H1 (cell line): ENCODE data around the gene DNAJC7. TPM values are rescaled to one million over a fixed set of nuclear protein-coding genes. Genes with fewer than 3 reads are reported as not detected.
A peak's percentile ranks its signal among the peaks of the same experiment; 100 is the strongest.

Experiments
- TAF1 ChIP-seq: IDR thresholded peaks from 2 replicates; pipeline ENCODE4 v1.6.1; 2011; ENCODE audit warnings: mild to moderate bottlenecking, low read depth, low read length
- polyA plus RNA-seq, 7 experiments: library from polyadenylated mRNA; depleted of rRNA in 3 of 7; stranded (reverse) in 5 of 7; unstranded in 2 of 7; fragments of >200 nt in 5 of 7; fragments of 200-250 nt in 2 of 7; gene quantifications; 1 replicate in 5 of 7; 2 replicates in 1 of 7; 4 replicates in 1 of 7; pipeline versions ENCODE4 v1.2.1 to v1.2.3, GENCODE V29; 2011 to 2013; ENCODE audit warnings: missing spikeins in 2 of 7, mixed read lengths in 2 of 7
- total RNA-seq: library from RNA; stranded (reverse); fragmentation: NEBNext Ultra II Directional; extraction: Animal tissue kit (Norgen Biotek cat#: 25700); gene quantifications from 2 replicates; pipeline ENCODE4 v1.2.1, GENCODE V29; 2021
- TF ChIP-seq, protein P1 (sequence below): IDR thresholded peaks from 2 replicates; pipeline ENCODE4 v1.6.1; 2012; ENCODE audit warnings: inconsistent platforms

Gene DNAJC7
- total and polyA plus RNA-seq, 2 of the 8 experiments (the other 6 are each of a cell fraction or from before 2014, with no cell fraction given), result 31.0 to 148 TPM

- peak; percentile 72 for TF ChIP-seq TAF1
- TF ChIP-seq, protein P1, sequence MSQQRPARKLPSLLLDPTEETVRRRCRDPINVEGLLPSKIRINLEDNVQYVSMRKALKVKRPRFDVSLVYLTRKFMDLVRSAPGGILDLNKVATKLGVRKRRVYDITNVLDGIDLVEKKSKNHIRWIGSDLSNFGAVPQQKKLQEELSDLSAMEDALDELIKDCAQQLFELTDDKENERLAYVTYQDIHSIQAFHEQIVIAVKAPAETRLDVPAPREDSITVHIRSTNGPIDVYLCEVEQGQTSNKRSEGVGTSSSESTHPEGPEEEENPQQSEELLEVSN, result peak; percentile 91
Observed at GRCh38 chr17:41966463-41967140, 50.6 kb downstream of the DNAJC7 start, which contains the start of gene CNP (continued).
